B cell (primary cell): Measurements from ENCODE around the gene SPRY4. TPM values are rescaled to one million over a fixed set of nuclear protein-coding genes. Genes with fewer than 3 reads are reported as not detected.

Experiments
- ATAC-seq: fragments of 200-7000 bp; cut with Tn5 transposase; one replicate; pipeline ENCODE4 v1.10.0; 2021; ENCODE audit warnings: low read depth, mild to moderate bottlenecking, moderate number of reproducible peaks, moderate library complexity
- CTCF ChIA-PET: fragments of 350-600 bp; sonication (Branson Sonifier 250); formaldehyde crosslinking; loops from one replicate; lab custom pipeline; 2021; ENCODE audit warnings: antibody characterized with exemption, inconsistent platforms; lab: Charles Lee
- POLR2A ChIA-PET: fragments of 350-600 bp; sonication (Branson Sonifier 250); formaldehyde crosslinking; loops from one replicate; lab custom pipeline; 2021; ENCODE audit warnings: antibody characterized with exemption; lab: Charles Lee
- DNase-seq: peaks from one replicate; pipeline ENCODE4 v3.0.0; 2013
- H2AFZ ChIP-seq: 2 replicates; pipeline ENCODE4 v1.6.1; 2012; ENCODE audit warnings: mild to moderate bottlenecking, low read depth, low read length; ENCODE audit not compliant: insufficient read depth, poor library complexity, severe bottlenecking
- H3K27ac ChIP-seq, 2 donors: 1 replicate in 1 of 2; 2 replicates in 1 of 2; pipeline ENCODE4 v1.5.1; 2012 to 2013; ENCODE audit warnings: low read length in 2 of 2, mild to moderate bottlenecking in 2 of 2, moderate library complexity in 1 of 2
- H3K27me3 ChIP-seq, 4 experiments: fragments of 200-600 bp in 1 of 4; sonication (generic) in 1 of 4; replicated peaks in 1 of 4; 1 replicate in 2 of 4; 2 replicates in 2 of 4; pipeline versions ENCODE4 v1.6.1 to v1.7.0; 2013 to 2016; ENCODE audit warnings: low read length in 3 of 4, mild to moderate bottlenecking in 2 of 4, mixed read lengths in 1 of 4, moderate library complexity in 1 of 4; ENCODE audit not compliant: insufficient read depth in 4 of 4, control insufficient read depth in 3 of 4; ENCODE audit errors: control extremely low read depth in 1 of 4
- H3K36me3 ChIP-seq, 2 experiments: replicated peaks in 1 of 2; 1 replicate in 1 of 2; 2 replicates in 1 of 2; pipeline versions ENCODE4 v1.6.1 to v1.7.1; 2013; ENCODE audit warnings: low read length in 1 of 2; ENCODE audit not compliant: insufficient read depth in 2 of 2, control insufficient read depth in 1 of 2; ENCODE audit errors: control extremely low read depth in 1 of 2, extremely low read depth in 1 of 2
- H3K4me1 ChIP-seq, 2 donors: fragments of 200-600 bp in 1 of 2; sonication (generic) in 1 of 2; 1 replicate in 1 of 2; 2 replicates in 1 of 2; pipeline versions ENCODE4 v1.5.1 to v1.6.1; 2013 to 2017; ENCODE audit warnings: low read length in 2 of 2; ENCODE audit not compliant: control insufficient read depth in 2 of 2, insufficient read depth in 2 of 2
- H3K4me2 ChIP-seq: replicated peaks from 2 replicates; pipeline ENCODE3; 2012; ENCODE audit warnings: mild to moderate bottlenecking, low read depth, low read length; ENCODE audit not compliant: poor library complexity, severe bottlenecking
- H3K4me3 ChIP-seq, 5 experiments: fragments of 200-600 bp in 1 of 5; sonication (generic) in 1 of 5; 1 replicate in 3 of 5; 2 replicates in 2 of 5; pipeline versions ENCODE4 v1.5.1 to v1.7.0; 2011 to 2016; ENCODE audit warnings: low read length in 4 of 5, mild to moderate bottlenecking in 4 of 5, low read depth in 2 of 5, control low read depth in 1 of 5, moderate library complexity in 1 of 5; ENCODE audit not compliant: insufficient read depth in 1 of 5; ENCODE audit errors: control extremely low read depth in 1 of 5, extremely low read depth in 1 of 5
- H3K79me2 ChIP-seq: fragments of 200-600 bp; sonication (generic); one replicate; pipeline ENCODE4 v1.6.0; 2016; ENCODE audit warnings: low read length; ENCODE audit not compliant: control insufficient read depth, insufficient read depth
- H3K9ac ChIP-seq: fragments of 200-600 bp; sonication (generic); 2 replicates; pipeline ENCODE4 v1.6.1; 2017; ENCODE audit warnings: mild to moderate bottlenecking, low read length, moderate library complexity
- H3K9me3 ChIP-seq, 3 donors: one replicate each; pipeline versions ENCODE4 v1.6.1 to v1.7.1; 2013; ENCODE audit warnings: low read length in 2 of 3; ENCODE audit not compliant: control insufficient read depth in 2 of 3, insufficient read depth in 1 of 3; ENCODE audit errors: control extremely low read depth in 1 of 3
- H4K20me1 ChIP-seq: 2 replicates; pipeline ENCODE4 v1.6.0; 2012; ENCODE audit warnings: mild to moderate bottlenecking, low read length; ENCODE audit not compliant: insufficient read depth, control insufficient read depth, poor library complexity, severe bottlenecking
- H3K27ac Mint-ChIP-seq: one replicate; pipeline ENCODE4 v1.8.0; 2021; ENCODE audit warnings: mixed read lengths
- H3K27me3 Mint-ChIP-seq: one replicate; pipeline ENCODE4 v1.8.0; 2021; ENCODE audit warnings: mixed read lengths
- H3K4me1 Mint-ChIP-seq: one replicate; pipeline ENCODE4 v1.8.0; 2021; ENCODE audit warnings: mixed read lengths
- H3K4me3 Mint-ChIP-seq: one replicate; pipeline ENCODE4 v1.8.0; 2021; ENCODE audit warnings: mixed read lengths
- H3K9me3 Mint-ChIP-seq: one replicate; pipeline ENCODE4 v1.8.0; 2022; ENCODE audit warnings: mixed read lengths; ENCODE audit not compliant: insufficient read depth
- CTCF ChIP-seq: fragments of 200-600 bp; IDR thresholded peaks from one replicate; pipeline ENCODE4 v1.8.0; 2022; ENCODE audit warnings: antibody characterized with exemption, mild to moderate bottlenecking
- EZH2 ChIP-seq: IDR thresholded peaks from 2 replicates; pipeline ENCODE4 v1.6.1; 2012; ENCODE audit warnings: borderline replicate concordance, low read depth, mild to moderate bottlenecking, moderate library complexity, low read length; ENCODE audit not compliant: insufficient read depth, poor library complexity, severe bottlenecking
- WGBS: methylation state at CpG from one replicate; pipeline ENCODE4 v1.1.5; 2013; ENCODE audit warnings: missing lambda C conversion rate; ENCODE audit not compliant: insufficient coverage; 5-methylcytosine and 5-hydroxymethylcytosine counted together
- intact Hi-C: fragments of 100-400 bp; cut with micrococcal nuclease; formaldehyde crosslinking; loops from one replicate; pipeline ENCODE4 v1.10.0; 2022
- polyA plus RNA-seq: library from polyadenylated mRNA; depleted of rRNA; stranded (reverse); fragments of >200 nt; gene quantifications from 2 replicates; pipeline ENCODE4 v1.2.3, GENCODE V29; 2012
- total RNA-seq, 2 donors: library from RNA; stranded (reverse); fragments of 120-200 nt in 1 of 2; gene quantifications; 1 replicate in 1 of 2; 2 replicates in 1 of 2; pipeline versions ENCODE4 v1.2.3 to v1.2.4, GENCODE V29; 2013 to 2022

The SPRY4 gene
- total and polyA plus RNA-seq, 2 donors (not counting 1 experiment from before 2014, with no cell fraction given), result 0.06 TPM; not detected in 1

GRCh38 chr5:142277796-142278195 lies 47.0 kb downstream of the SPRY4 start:
- no peak overlapping the region for H3K9ac ChIP-seq
- no peaks in the 10 kb centered on the region for H3K4me1 Mint-ChIP-seq
- H2AFZ ChIP-seq, result no peak overlapping the region
- H3K4me3 ChIP-seq, result no peak overlapping the region
- H3K27ac ChIP-seq, result no peak overlapping the region
- no peaks in the 10 kb centered on the region for H3K27me3 ChIP-seq
- intact Hi-C loops, result no loop called here
- DNase-seq (no peak), ATAC-seq (no peak)
- H3K4me2 ChIP-seq, result no peak overlapping the region
- no peaks in the 10 kb centered on the region for H3K9me3 ChIP-seq
- H3K9me3 Mint-ChIP-seq, result no peaks in the 10 kb centered on the region
- no peaks in the 10 kb centered on the region for H4K20me1 ChIP-seq
- no peak overlapping the region for H3K27ac Mint-ChIP-seq
- no peaks in the 10 kb centered on the region for H3K79me2 ChIP-seq
- TF ChIP-seq CTCF (no peak), EZH2 (no peak)
- CTCF ChIA-PET, result interaction anchor here (0.5 kb wide), 1 partner anchor 29 kb away, joined by 3 read pairs; no protein-coding TSS in a partner anchor
- no peaks in the 10 kb centered on the region for H3K4me1 ChIP-seq
- WGBS, result no CpG with 5 or more reads among the region's 3 CpGs
- H3K27me3 Mint-ChIP-seq, result peaks cover 5% of the 10 kb centered on the region
- POLR2A ChIA-PET, result no interaction called here
- no peaks in the 10 kb centered on the region for H3K36me3 ChIP-seq
- H3K4me3 Mint-ChIP-seq, result no peak overlapping the region

DNA sequence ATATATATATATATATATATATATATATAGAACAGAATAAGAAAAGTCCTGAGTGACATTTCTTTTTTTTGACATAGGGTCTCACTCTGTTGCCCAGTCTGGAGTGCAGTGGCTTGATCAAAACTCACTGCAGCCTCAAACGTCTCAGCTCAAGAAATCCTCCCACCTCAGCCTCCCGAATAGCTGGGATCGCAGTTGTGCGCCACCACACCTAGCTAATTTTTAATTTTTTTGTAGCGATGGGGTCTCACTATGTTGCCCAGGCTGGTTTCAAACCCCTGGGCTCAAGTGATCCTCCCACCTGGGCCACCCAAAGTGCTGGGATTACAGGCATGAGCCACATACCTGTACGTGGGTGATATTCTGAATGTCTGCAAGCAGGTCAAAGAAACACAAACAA lies 48.3 kb downstream of the SPRY4 start:
- no peaks in the 10 kb centered on the region for H4K20me1 ChIP-seq
- Mint-ChIP-seq H3K4me1 (no peaks in the 10 kb centered on the region), H3K4me3 (no peak overlapping the region), H3K27me3 (peaks cover 5% of the 10 kb centered on the region), H3K9me3 (no peaks in the 10 kb centered on the region), H3K27ac (no peak overlapping the region)
- POLR2A ChIA-PET, result no interaction called here
- intact Hi-C loops, result no loop called here
- no peaks in the 10 kb centered on the region for H3K9me3 ChIP-seq
- CTCF ChIA-PET, result no interaction called here
- H2AFZ ChIP-seq, result no peak overlapping the region
- no peaks in the 10 kb centered on the region for H3K79me2 ChIP-seq
- no peaks in the 10 kb centered on the region for H3K4me1 ChIP-seq
- DNase-seq (no peak), ATAC-seq (no peak)
- 90% methylated on average over 2 of the region's 6 CpGs for WGBS
- no peak overlapping the region for H3K9ac ChIP-seq
- no peaks in the 10 kb centered on the region for H3K27me3 ChIP-seq
- H3K27ac ChIP-seq, result no peak overlapping the region
- H3K36me3 ChIP-seq, result no peaks in the 10 kb centered on the region
- TF ChIP-seq CTCF (no peak), EZH2 (no peak)
- H3K4me2 ChIP-seq, result no peak overlapping the region
- no peak overlapping the region for H3K4me3 ChIP-seq
